Measurements from ENCODE around the gene CNTLN. TPM values are rescaled to one million over a fixed set of nuclear protein-coding genes. Genes with fewer than 3 reads are reported as not detected.

The CNTLN gene
- total RNA-seq, 1 experiment from 2014 or later: 15.0 TPM

- DNase-seq: no peak
- Histone ChIP-seq H2BK5ac (ENCODE audit: insufficient read length, low read length) (no peak overlapping the region), H2BK15ac (ENCODE audit: low read depth, low read length) (no peak overlapping the region), H3K4me1 (ENCODE audit: insufficient read depth, low read length) (no peaks in the 10 kb centered on the region), H3K9ac (ENCODE audit: extremely low read depth, insufficient read length, low read length) (no peak overlapping the region), H2AFZ (ENCODE audit: low read length) (no peak overlapping the region), H3K27ac (ENCODE audit: insufficient read length, low read depth, low read length) (no peak overlapping the region), H3K4ac (ENCODE audit: low read depth, low read length) (no peak overlapping the region), H2BK20ac (ENCODE audit: low read depth, low read length, poor library complexity, severe bottlenecking) (no peak overlapping the region), H3K79me1 (ENCODE audit: insufficient read depth, low read depth, low read length, poor library complexity, severe bottlenecking) (no peaks in the 10 kb centered on the region), H2BK12ac (ENCODE audit: insufficient read length, low read depth, low read length) (no peak overlapping the region), H4K20me1 (ENCODE audit: control insufficient read depth, insufficient read depth, insufficient read length) (no peaks in the 10 kb centered on the region), H3K4me2 (ENCODE audit: insufficient read depth, insufficient read length, low read length) (no peak overlapping the region), H3K14ac (ENCODE audit: insufficient read depth, low read length) (no peak overlapping the region), H4K5ac (ENCODE audit: insufficient read length, low read depth, low read length) (no peak overlapping the region), H3K18ac (ENCODE audit: insufficient read length, low read depth, low read length) (no peak overlapping the region), H3K23me2 (ENCODE audit: insufficient read length, low read depth, low read length, poor library complexity, severe bottlenecking) (no peaks in the 10 kb centered on the region), H3K56ac (ENCODE audit: insufficient read length, low read depth, low read length) (no peak overlapping the region), H2AK5ac (ENCODE audit: insufficient read length, low read length) (no peak overlapping the region), H3K9me3 (ENCODE audit: control insufficient read depth, low read depth, low read length) (peaks cover 6% of the 10 kb centered on the region), H4K8ac (replicated peaks; ENCODE audit: insufficient read length, low read depth, low read length) (no peak overlapping the region), H3K23ac (ENCODE audit: insufficient read length, low read depth, low read length) (no peak overlapping the region), H2BK120ac (ENCODE audit: low read depth, low read length, poor library complexity, severe bottlenecking) (no peak overlapping the region), H3T11ph (ENCODE audit: low read length) (no peak overlapping the region), H3K27me3 (ENCODE audit: insufficient read depth, low read length) (no peaks in the 10 kb centered on the region), H3K79me2 (ENCODE audit: insufficient read depth, low read length) (no peaks in the 10 kb centered on the region), H4K91ac (ENCODE audit: insufficient read length, low read depth, low read length) (no peak overlapping the region)
- no peak overlapping the region for H3K27ac Mint-ChIP-seq
- H3K27me3 Mint-ChIP-seq (ENCODE audit: low read depth): peaks cover 7% of the 10 kb centered on the region
- peaks cover 6 to 18% (median 11%) of the 10 kb centered on the region in 3 experiments; a peak in 6 of 7 replicates for H3K36me3 Mint-ChIP-seq (ENCODE audit: insufficient read depth in 1 of 3, low read depth in 3 of 3)
- TF ChIP-seq CTCF (conservative IDR thresholded peaks at IDR 0.05): no peak
- H3K4me1 Mint-ChIP-seq: peaks cover 4 to 12% of the 10 kb centered on the region in 2 experiments
- WGBS (ENCODE audit: extremely low coverage, insufficient read length, low lambda C conversion rate): 100% methylated on average over 1 of the region's 7 CpGs
- H3K4me3 Mint-ChIP-seq: no peak overlapping the region
- H3K9me3 Mint-ChIP-seq: peaks cover 20 to 24% of the 10 kb centered on the region in 2 experiments
Measured at GRCh38 chr9:17536027-17536426, 401.2 kb downstream of the CNTLN start.
